ENCODE results near the gene NPL.

Gene NPL

DNA sequence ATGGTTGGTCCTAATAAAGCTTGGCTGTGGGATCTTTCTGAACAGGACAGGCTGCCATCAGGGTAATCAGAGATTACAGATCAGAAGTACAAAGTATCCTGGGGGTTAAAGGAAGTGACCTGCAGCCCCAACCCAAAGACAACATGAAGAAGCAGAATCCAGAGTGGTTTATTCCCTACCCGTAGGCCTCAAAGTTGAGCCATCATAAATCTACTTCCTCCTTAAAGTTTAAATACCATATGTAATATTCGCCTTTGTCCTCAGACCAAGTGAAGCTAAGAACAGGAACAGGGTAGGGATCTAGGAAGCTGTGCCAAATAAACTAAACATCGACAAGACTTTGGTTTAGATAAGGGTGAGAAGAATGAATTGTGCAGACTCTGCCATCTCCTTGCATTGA, 33.6 kb downstream of the NPL start:
- no peak for DNase-seq

DNA sequence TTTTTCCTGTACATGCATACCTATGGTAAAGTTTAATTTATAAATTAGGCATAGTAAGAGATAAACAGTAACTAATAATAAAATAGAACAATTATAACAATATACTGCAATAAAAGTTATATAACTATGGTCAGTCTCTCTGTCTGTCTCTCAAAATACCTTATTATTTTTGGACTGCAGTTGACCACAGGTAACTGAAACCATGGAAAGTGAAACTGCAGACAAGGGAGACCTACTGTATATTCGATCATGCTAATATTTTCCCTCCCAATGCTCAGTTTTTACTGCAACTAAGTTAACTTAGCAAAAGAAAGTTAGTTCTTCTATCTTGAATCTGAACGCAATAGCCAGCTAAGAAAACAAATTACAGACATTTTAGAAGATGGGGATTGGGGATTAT, 37.3 kb downstream of the NPL start:
- DNase-seq: no peak

GRCh38 chr1:182829285-182829932, 39.8 kb downstream of the NPL start:
- DNase-seq: no peak

DNA sequence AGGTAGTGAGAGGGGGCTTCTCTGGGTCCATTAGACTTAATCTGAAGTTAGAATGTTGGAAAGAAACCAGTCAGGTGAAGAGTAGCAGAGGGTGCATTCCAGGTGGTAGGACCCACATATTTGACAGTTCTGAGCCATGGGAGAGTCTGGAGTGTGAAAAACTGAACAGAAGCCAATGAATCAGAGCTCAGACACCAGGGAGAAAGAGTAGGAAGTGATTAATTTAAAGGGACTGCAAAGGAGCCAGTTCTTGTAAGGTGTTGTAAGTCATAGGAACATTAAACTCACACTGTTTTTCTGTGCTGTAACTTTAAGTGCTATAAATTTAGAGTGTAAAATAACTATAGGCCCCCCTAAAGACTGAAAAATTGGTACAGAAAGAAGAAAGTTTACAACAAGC, 43.7 kb downstream of the NPL start:
- DNase-seq: no peak

DNA sequence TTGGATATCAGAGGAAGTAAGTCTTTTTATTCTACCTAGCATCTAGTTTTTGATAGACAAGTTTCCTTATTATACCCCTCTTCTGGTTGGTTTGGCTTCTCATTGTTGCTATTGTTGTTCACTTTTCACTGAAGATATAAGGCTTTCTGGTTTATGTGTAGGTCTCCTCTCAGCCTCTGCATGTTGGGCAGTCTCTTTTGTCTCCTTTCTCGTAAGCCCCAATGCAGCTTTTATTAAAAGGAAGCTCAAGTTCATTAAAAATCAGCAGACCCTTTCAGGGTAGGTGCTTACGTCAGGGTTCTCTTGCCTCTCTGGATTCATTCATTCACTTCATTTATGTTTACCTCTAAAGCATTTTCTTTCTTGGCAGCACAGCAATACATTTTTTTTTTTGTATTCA, 44.8 kb downstream of the NPL start:
- DNase-seq: no peak

- no peak for DNase-seq
Observed at GRCh38 chr1:182835806-182836205, 46.2 kb downstream of the NPL start.

DNA sequence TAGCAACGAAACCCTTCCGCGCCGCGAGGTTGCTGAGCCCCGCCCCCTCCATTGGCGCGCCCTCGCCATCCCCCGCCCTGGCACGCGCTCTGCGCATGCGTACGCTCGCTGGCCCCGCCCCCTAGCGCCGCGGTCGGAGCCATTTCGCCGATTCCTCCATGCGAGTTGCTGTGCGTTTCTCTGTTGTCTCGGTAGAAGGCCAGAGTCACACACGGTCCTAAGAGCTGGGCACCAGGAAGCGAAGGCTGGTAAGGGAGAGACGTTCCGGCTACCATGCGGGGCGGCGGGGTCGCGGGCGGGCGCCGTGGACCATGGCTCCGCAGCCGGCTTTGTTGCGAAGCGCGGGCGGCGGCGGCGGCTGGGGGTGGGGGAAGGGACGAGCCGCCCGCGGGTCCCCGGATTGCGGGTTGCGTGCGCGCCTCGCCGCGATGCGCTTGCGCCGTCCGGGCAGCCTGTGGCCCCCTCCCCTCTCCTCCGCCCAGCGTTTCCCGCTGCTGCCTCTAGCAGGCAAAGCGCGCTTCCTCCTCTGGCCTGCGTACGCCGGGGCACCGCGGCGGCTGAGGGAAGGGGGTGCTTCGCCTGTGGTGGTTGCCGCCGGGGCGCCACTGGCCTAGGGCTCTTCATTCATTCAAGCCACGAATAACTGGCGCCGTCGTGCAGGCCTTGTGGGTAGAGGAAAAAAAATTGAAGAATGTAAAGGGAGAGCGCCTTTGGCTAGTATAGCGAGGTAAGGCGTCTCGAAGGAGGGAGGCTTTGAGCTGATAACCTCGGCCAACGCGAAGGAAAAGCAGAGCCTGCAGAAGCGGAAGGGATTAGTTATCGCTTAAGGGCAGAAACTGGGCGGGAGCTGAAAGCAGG, 49.9 kb downstream of the NPL start, which contains the start of gene DHX9:
TSS of gene DHX9 (plus strand) at position 139 of the 858 bp plus-strand sequence. CDS start 3,220 bp downstream, outside the sequence.
- DNase-seq: peak; percentile 94 to 100

GRCh38 chr1:182841368-182841988, 51.9 kb downstream of the NPL start:
- peak; percentile 73 to 81 for DNase-seq

DNA sequence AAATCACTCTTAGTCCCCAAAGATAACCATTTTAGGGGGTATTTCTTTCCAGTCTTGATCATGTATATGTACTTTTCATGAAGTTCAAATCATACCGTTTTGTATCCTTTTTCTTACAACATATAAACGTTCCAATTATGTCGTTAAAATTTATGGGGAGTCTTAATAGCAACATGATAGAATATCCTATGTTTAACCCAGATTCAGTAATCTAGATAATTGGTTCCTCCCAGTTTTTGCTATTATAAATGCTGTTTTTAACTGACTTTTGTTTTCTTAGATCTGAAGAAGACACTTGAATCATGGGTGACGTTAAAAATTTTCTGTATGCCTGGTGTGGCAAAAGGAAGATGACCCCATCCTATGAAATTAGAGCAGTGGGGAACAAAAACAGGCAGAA, 52.7 kb downstream of the NPL start:
- no peak for DNase-seq

GRCh38 chr1:182845379-182845778, 55.8 kb downstream of the NPL start:
- DNase-seq: no peak

DNA sequence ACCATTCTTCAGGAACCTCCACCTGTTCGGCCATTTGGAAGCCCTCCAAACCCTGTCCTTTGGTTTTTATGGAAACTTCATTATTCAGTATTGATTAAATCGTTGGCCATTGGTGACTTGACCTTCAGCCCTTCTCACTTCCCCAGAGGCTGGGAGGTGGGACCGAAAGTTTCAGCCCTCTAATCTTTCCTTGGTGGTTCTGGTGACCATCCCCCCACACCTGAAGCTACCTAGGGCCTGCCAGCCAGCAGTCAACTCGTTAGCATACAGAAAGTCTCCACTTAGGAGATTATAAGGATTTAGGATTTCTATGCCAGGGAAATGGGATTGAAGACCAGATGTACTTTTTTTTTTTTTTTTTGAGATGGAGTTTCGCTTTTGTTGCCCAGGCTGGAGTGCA, 56.3 kb downstream of the NPL start:
- DNase-seq: no peak

DNA sequence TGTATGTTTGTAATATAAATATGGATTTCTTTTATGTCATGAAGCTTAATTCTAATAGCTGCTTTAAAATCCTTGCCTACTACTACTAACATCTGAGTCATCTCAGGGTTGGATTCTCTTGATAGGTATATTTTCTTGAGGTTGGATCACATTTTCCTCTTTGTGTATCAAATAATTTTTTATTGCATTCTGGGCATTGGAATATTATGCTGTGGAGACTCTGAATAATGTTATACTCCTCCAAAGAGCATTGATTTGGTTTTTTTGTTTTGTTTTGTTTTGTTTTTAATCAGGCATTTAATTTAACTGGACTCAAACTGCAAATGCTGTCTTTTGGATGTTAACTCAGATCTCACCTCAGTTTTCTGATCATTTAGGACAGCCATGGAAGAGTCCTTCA, 57.5 kb downstream of the NPL start:
- no peak for DNase-seq

GRCh38 chr1:182848736-182849135, 59.2 kb downstream of the NPL start:
- no peak for DNase-seq

GRCh38 chr1:182850319-182850718, 60.7 kb downstream of the NPL start:
- DNase-seq: no peak

DNA sequence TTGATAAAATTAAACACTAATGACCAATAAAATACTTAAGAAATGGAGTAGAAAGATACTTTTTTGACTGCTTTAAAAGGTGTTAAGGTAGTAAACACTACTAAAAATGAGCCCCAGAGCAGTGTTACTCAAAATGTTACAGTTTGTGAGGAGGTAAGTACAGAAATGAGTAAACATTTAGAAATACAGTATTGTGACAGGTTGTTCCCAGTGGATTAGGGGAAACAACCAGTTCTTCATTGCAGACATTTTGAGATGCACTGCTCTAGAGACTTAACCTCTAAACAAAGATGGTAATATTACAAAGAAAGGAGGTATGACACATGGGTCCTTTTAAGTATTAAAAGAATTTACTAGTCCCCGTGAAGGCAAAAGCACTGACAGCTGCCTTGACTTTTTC, 62.3 kb downstream of the NPL start:
- DNase-seq: no peak

DNA sequence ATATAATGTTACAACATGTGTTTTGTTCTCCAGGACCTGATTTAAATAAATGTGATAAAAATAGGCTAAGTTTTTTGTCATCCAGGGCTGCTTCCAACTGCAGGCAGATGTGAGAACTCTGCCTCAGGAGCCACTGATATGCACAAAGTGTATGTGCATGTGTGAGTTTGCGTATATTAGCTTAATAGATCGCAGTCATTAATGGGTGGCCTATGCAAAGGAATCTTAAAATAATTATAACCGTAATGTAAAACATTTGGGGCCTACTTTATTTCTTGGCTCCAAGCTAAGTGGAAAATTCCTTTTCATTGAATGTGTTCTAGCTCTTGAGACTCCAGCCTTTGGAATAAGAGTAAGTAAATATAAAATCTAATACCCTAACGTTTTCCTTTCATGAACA, 66.3 kb downstream of the NPL start:
- no peak for DNase-seq

- DNase-seq: no peak
Observed at GRCh38 chr1:182857212-182857611, 67.6 kb downstream of the NPL start.

GRCh38 chr1:182860658-182861057, 71.1 kb downstream of the NPL start:
- DNase-seq: no peak

GRCh38 chr1:182861994-182862393, 72.4 kb downstream of the NPL start:
- DNase-seq: no peak

DNA sequence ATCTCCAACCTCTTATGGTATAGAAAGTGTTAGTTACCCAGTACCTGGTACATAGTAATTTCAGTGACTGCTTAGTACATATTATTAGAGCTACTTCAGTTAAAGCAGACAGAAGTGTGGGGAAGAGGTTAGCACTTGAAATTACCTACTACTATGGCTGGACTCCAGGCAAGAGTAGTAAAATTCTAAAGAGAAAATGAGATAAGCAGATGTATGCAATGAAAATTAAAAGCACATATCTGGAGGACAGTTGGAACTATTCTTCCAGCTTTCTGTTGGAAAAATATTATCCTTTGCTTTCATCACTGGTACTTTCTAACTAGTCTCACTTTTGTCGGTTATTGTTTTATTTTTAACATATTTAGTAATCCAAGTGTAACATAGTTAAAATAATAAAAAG, 73.3 kb downstream of the NPL start:
- no peak for DNase-seq

DNA sequence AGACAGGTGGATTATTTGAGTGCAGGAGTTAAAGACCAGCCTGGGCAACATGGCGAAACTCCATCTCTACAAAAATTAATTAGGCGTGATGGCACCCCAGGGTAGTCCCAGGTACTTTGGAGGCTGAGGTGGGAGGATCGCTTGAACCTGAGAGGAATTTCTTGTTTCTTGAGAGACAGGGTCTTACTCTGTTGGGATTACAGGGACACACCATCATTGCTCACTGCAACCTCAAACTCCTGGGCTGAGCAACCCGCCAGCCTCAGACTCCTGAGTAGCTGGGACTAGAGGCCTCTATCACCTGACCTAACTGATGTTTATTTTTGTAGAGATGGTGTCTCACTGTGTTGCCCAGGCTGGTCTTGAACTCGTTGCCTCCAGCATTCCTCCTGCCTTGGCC, 74.4 kb downstream of the NPL start:
- no peak for DNase-seq

DNA sequence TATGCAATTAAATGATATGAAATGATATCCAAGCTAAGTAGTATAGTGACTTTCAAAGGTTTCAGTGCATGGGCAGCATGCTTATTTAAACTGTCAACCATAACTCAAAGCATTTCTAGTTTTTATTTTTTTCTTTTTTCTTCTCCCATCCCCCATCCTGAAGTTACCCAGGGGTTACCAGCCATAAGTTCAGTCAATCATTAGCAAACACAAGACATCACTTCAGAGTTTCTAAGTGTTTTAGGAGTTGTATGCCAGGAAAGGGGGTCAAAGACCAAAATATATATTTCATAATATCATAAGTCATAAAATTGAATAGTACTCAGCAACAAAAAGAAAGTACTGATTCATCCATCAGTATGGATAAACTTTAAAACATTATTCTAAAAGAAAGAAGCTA, 78.3 kb downstream of the NPL start:
- DNase-seq: no peak

- DNase-seq: no peak
Observed at GRCh38 chr1:182869241-182869666, 79.7 kb downstream of the NPL start.

- no peak for DNase-seq
Observed at GRCh38 chr1:182872881-182873280, 83.3 kb downstream of the NPL start.
